SJCRH30 (cell line): ENCODE measurements around the gene PTGDS. TPM values are rescaled to one million over a fixed set of nuclear protein-coding genes. Genes with fewer than 3 reads are reported as not detected.

Experiments
- DNase-seq, 2 experiments: peaks; one replicate each; pipeline ENCODE4 v3.0.0-alpha.2; 2015 to 2020
- H3K27ac ChIP-seq: fragments of 250-450 bp; sonication (Bioruptor Pico); 2 replicates; pipeline ENCODE4 v1.5.1; 2020; ENCODE audit warnings: mild to moderate bottlenecking, moderate library complexity
- H3K27me3 ChIP-seq: fragments of 250-450 bp; sonication (Bioruptor Pico); 2 replicates; pipeline ENCODE4 v1.5.1; 2020; ENCODE audit warnings: mild to moderate bottlenecking, moderate library complexity
- H3K36me3 ChIP-seq: fragments of 250-450 bp; sonication (Bioruptor Pico); 2 replicates; pipeline ENCODE4 v1.5.1; 2020; ENCODE audit warnings: mild to moderate bottlenecking, moderate library complexity
- H3K4me1 ChIP-seq: fragments of 250-450 bp; sonication (Bioruptor Pico); 2 replicates; pipeline ENCODE4 v1.5.1; 2020; ENCODE audit warnings: mild to moderate bottlenecking, moderate library complexity
- H3K4me3 ChIP-seq: fragments of 250-450 bp; sonication (Bioruptor Pico); 2 replicates; pipeline ENCODE4 v1.5.1; 2020; ENCODE audit warnings: mild to moderate bottlenecking, moderate library complexity
- H3K9me3 ChIP-seq: fragments of 250-450 bp; sonication (Bioruptor Pico); replicated peaks from 2 replicates; pipeline ENCODE4 v1.5.1; 2020; ENCODE audit warnings: mild to moderate bottlenecking, moderate library complexity
- total RNA-seq: library from RNA; depleted of rRNA; stranded (reverse); fragments of >200 nt; shearing (Covaris generic); gene quantifications from 2 replicates; pipeline ENCODE4 v1.2.3, GENCODE V29; 2014

Gene PTGDS
- total RNA-seq, 1 experiment from 2014 or later, result not detected

DNA sequence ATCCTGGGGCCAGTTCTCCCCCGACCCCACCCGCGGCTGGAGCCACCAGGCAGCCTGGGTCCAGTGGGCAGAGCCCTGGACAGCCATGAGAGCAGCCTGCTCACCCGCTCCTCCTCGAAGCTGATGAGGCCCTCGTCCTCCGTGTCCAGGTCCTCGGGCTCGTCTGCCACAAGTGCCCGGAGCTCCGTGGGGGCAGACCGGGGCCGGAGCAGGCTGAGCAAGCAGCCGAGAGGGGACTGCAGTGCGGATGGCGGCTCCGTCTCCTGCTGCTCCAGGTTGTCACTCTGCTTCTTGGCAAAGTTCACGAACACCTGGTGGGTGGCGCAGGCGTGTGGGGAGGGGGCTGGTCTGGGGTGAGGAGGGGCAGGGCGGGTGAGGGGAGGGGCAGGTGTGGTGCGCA, 31.0 kb downstream of the PTGDS start:
- Histone ChIP-seq H3K27ac (no peak overlapping the region), H3K36me3 (no peaks in the 10 kb centered on the region), H3K4me3 (no peak overlapping the region), H3K4me1 (peaks cover 17% of the 10 kb centered on the region), H3K9me3 (peaks cover 9% of the 10 kb centered on the region), H3K27me3 (no peaks in the 10 kb centered on the region)
- no peak for DNase-seq

GRCh38 chr9:137009217-137009616, 31.9 kb downstream of the PTGDS start:
- Histone ChIP-seq H3K9me3 (peaks cover 9% of the 10 kb centered on the region), H3K27me3 (no peaks in the 10 kb centered on the region), H3K4me1 (peaks cover 17% of the 10 kb centered on the region), H3K4me3 (no peak overlapping the region), H3K27ac (no peak overlapping the region), H3K36me3 (no peaks in the 10 kb centered on the region)
- no peak for DNase-seq

- H3K4me1 ChIP-seq, result peaks cover 17% of the 10 kb centered on the region
- no peaks in the 10 kb centered on the region for H3K36me3 ChIP-seq
- DNase-seq, result no peak
- no peaks in the 10 kb centered on the region for H3K27me3 ChIP-seq
- peaks cover 7% of the 10 kb centered on the region for H3K9me3 ChIP-seq
- no peak overlapping the region for H3K4me3 ChIP-seq
- no peak overlapping the region for H3K27ac ChIP-seq
Observed at GRCh38 chr9:137009938-137010732, 32.8 kb downstream of the PTGDS start.

GRCh38 chr9:137011156-137011555, 33.9 kb downstream of the PTGDS start:
- Histone ChIP-seq H3K4me1 (peaks cover 17% of the 10 kb centered on the region), H3K36me3 (no peaks in the 10 kb centered on the region), H3K27ac (no peak overlapping the region), H3K27me3 (no peaks in the 10 kb centered on the region), H3K4me3 (no peak overlapping the region), H3K9me3 (no peaks in the 10 kb centered on the region)
- no peak for DNase-seq

GRCh38 chr9:137011907-137012675, 34.8 kb downstream of the PTGDS start:
- peaks cover 11% of the 10 kb centered on the region for H3K4me1 ChIP-seq
- DNase-seq, result no peak
- no peak overlapping the region for H3K4me3 ChIP-seq
- H3K27ac ChIP-seq, result no peak overlapping the region
- H3K27me3 ChIP-seq, result no peaks in the 10 kb centered on the region
- H3K36me3 ChIP-seq, result no peaks in the 10 kb centered on the region
- no peaks in the 10 kb centered on the region for H3K9me3 ChIP-seq

DNA sequence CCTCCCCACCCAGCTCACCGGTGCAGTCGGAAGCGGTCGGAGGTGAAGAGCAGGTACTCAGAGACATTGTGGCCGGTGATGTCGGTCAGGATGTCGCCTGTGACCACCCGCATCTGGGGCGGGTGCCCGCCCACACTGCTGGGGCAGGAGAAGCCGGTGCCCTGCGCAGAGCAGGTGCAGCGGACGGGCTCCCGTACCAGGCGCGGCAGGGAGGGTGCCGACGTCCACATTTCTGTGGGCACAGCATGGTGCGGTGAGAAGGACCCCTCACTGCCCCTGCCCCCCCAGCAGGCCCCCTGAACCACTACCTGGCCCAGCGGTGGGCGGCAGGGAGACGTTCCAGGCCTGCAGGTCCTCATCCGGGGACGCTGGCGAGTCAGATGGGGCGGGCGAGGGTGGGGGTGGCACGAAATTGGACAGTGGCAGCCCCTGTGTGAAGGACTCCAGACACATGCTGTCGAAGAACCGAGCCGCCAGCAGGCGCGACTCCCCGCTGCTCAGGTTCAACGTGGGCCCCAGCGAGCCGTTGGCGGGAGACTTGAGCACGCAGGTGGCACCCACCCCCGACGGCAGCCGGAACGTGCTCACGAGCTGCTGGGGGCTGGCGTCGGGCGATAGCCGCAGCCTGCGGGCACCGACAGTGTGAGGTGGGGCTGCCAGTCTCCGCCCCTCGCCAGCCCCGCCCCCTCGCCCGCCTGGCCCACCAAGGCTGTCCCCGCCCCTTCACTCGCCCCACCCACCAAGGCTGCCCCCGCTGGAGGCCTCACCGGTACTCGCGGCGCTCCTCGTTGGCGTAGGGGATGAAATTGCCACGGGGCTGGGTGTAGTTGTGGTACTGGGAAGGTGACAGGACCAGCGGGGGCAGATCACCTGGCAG, 35.6 kb downstream of the PTGDS start:
- DNase-seq, result no peak
- H3K4me1 ChIP-seq, result peaks cover 4% of the 10 kb centered on the region
- no peak overlapping the region for H3K4me3 ChIP-seq
- H3K27me3 ChIP-seq, result no peaks in the 10 kb centered on the region
- no peaks in the 10 kb centered on the region for H3K9me3 ChIP-seq
- H3K36me3 ChIP-seq, result no peaks in the 10 kb centered on the region
- no peak overlapping the region for H3K27ac ChIP-seq

DNA sequence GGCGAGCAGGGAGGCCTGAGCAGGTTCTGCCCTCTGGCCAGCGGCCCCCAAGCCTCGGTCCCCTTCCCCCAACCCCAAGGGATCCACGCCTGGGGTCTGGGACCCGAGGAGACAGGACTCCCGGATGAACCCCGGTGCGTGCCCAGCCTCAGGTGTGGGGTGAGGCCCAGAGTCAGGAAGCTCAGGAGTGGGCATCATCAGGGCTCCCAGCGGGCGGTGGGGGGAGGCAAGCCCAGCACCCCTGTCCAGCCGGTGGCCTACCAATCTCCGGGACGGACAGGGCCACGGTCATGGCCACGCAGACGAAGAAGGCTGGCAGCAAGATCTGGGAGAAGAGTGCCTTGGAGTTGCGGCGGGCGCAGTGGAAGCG, 36.3 kb downstream of the PTGDS start:
- Histone ChIP-seq H3K4me1 (no peaks in the 10 kb centered on the region), H3K27ac (no peak overlapping the region), H3K36me3 (no peaks in the 10 kb centered on the region), H3K27me3 (no peaks in the 10 kb centered on the region), H3K9me3 (no peaks in the 10 kb centered on the region), H3K4me3 (no peak overlapping the region)
- no peak for DNase-seq

- DNase-seq, result no peak
- H3K27ac ChIP-seq, result no peak overlapping the region
- H3K9me3 ChIP-seq, result no peaks in the 10 kb centered on the region
- no peaks in the 10 kb centered on the region for H3K36me3 ChIP-seq
- no peaks in the 10 kb centered on the region for H3K27me3 ChIP-seq
- no peak overlapping the region for H3K4me3 ChIP-seq
- H3K4me1 ChIP-seq, result no peaks in the 10 kb centered on the region
Observed at GRCh38 chr9:137014166-137014565, 36.9 kb downstream of the PTGDS start.

GRCh38 chr9:137014776-137015539, 37.7 kb downstream of the PTGDS start:
- Histone ChIP-seq H3K27me3 (no peaks in the 10 kb centered on the region), H3K36me3 (no peaks in the 10 kb centered on the region), H3K9me3 (no peaks in the 10 kb centered on the region), H3K4me1 (no peaks in the 10 kb centered on the region), H3K27ac (no peak overlapping the region), H3K4me3 (no peak overlapping the region)
- no peak for DNase-seq

DNA sequence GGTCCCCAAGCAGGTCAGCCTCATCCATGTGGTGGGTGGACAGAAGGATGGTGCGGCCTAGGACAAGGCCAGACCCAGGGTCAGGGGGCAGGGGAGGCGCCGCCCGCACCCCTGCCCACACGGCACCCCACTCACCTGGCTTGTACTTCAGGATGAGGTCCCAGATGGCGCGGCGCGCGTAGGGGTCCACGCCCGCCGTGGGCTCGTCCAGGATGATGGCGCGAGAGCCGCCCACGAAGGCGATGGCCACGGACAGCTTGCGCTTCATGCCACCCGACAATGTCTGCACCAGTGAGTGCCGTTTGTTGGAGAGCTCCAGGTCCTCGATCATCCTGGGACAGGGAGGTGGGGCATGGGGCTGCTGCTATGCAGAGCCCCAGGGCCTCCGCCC, 38.2 kb downstream of the PTGDS start:
- no peaks in the 10 kb centered on the region for H3K27me3 ChIP-seq
- no peak overlapping the region for H3K27ac ChIP-seq
- no peaks in the 10 kb centered on the region for H3K9me3 ChIP-seq
- H3K36me3 ChIP-seq, result no peaks in the 10 kb centered on the region
- no peak for DNase-seq
- H3K4me1 ChIP-seq, result no peaks in the 10 kb centered on the region
- no peak overlapping the region for H3K4me3 ChIP-seq

DNA sequence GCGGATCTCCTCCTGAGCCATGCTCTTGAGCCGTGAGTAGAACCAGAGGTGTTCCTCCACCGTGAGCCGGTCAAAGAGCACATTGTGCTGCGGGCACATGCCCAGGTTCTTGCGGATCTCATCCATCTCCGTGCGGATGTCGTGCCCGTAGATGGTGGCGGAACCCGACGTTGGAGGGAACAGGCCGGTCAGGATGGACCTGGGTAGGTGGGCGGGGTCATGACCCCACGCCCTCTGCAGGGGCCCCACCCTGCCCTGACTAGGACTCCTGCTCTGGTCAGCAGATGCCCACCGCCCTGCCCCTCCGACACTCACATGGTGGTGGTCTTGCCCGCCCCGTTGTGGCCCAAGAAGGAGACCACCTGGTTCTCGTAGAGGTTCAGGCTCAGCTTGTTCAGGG, 38.7 kb downstream of the PTGDS start:
- H3K27ac ChIP-seq, result no peak overlapping the region
- no peaks in the 10 kb centered on the region for H3K9me3 ChIP-seq
- H3K4me3 ChIP-seq, result no peak overlapping the region
- H3K36me3 ChIP-seq, result no peaks in the 10 kb centered on the region
- no peaks in the 10 kb centered on the region for H3K4me1 ChIP-seq
- no peaks in the 10 kb centered on the region for H3K27me3 ChIP-seq
- DNase-seq, result no peak

- Histone ChIP-seq H3K4me1 (no peaks in the 10 kb centered on the region), H3K9me3 (no peaks in the 10 kb centered on the region), H3K4me3 (no peak overlapping the region), H3K27me3 (no peaks in the 10 kb centered on the region), H3K27ac (no peak overlapping the region), H3K36me3 (no peaks in the 10 kb centered on the region)
- DNase-seq, result no peak
Observed at GRCh38 chr9:137016436-137016835, 39.1 kb downstream of the PTGDS start.

DNA sequence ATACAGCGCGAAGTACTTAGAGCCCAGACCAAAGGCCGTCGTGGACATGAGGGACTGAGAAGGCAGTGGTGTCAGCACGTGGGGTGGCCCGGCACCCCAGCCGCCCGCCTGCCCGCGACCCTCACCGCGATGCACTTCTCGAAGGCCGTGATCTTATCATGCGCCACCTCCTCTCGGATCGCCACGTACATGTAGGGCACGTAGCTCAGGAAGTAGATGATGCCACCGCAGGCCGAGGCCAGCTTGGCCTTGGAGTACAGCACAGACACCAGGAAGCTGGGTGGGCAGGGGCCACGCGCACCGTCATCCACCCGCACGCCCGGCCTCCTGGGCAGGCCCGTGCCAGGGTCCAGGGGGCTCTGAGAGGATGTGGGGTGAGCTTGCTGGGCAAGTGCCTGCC, 39.8 kb downstream of the PTGDS start:
- no peak for DNase-seq
- Histone ChIP-seq H3K4me1 (no peaks in the 10 kb centered on the region), H3K36me3 (no peaks in the 10 kb centered on the region), H3K27ac (no peak overlapping the region), H3K27me3 (no peaks in the 10 kb centered on the region), H3K9me3 (no peaks in the 10 kb centered on the region), H3K4me3 (no peak overlapping the region)

DNA sequence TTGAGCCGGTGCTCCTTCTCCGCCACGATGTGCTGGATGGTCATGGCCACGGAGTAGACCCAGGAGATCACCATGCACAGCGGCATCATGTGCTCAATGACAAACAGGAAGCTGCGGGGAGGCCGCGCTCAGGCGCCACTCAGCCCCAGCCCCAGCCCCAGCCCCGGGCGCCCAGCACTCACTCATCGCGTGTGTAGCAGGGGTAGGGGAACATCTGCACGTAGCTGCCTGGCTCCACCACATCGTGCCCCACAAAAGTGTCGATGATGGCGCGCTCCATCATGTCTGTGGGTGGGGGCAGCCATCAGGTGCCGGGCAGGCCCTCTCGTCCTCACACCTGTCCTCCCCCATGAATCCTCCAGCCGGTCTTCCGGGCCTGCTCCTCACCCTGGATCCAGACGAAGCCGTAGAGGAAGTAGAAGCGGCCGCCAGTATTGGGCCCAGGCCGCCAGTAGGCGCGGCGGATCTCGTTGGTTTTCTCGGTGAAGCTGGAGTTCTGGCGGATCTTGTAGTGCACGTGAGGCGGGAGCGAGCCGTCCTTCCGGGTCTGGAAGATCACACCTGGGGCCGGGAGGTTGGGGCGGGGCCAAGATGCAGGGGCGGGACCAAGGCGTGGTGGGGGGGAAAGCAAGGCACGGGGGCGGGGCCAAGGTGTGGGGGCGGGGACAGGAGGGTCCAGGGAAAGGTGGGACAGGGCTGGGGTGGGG, 40.6 kb downstream of the PTGDS start:
- Histone ChIP-seq H3K27me3 (no peaks in the 10 kb centered on the region), H3K4me1 (peaks cover 2% of the 10 kb centered on the region), H3K9me3 (no peaks in the 10 kb centered on the region)

More for the DNA sequence above, 40.6 kb downstream of the PTGDS start:
- no peak overlapping the region for H3K27ac ChIP-seq
- DNase-seq, result no peak
- H3K4me3 ChIP-seq, result no peak overlapping the region
- H3K36me3 ChIP-seq, result no peaks in the 10 kb centered on the region
